Activated CD4-positive, alpha-beta T cell treated with anti-CD3 and anti-CD28 coated beads, Interleukin-2, amount 10 ng/mL, durations not matched to agents 24 days and 14 days (primary cell): ENCODE results near the gene FBN3. TPM values are rescaled to one million over a fixed set of nuclear protein-coding genes. Genes with fewer than 3 reads are reported as not detected.

Experiments used
- DNase-seq: peaks from one replicate; pipeline ENCODE4 v3.0.0; 2022
- H3K27ac Mint-ChIP-seq: one replicate; pipeline ENCODE4 v1.8.0; 2022; ENCODE audit warnings: mild to moderate bottlenecking, mixed read lengths
- H3K27me3 Mint-ChIP-seq: one replicate; pipeline ENCODE4 v1.8.0; 2022; ENCODE audit warnings: mixed read lengths
- H3K36me3 Mint-ChIP-seq: one replicate; pipeline ENCODE4 v1.8.0; 2022; ENCODE audit warnings: low read depth, mild to moderate bottlenecking, mixed read lengths
- H3K4me1 Mint-ChIP-seq: one replicate; pipeline ENCODE4 v1.8.0; 2021; ENCODE audit warnings: mixed read lengths
- H3K4me3 Mint-ChIP-seq: one replicate; pipeline ENCODE4 v1.8.0; 2022; ENCODE audit warnings: mild to moderate bottlenecking, moderate library complexity, mixed read lengths
- H3K9me3 Mint-ChIP-seq: one replicate; pipeline ENCODE4 v1.8.0; 2021; ENCODE audit warnings: mixed read lengths
- intact Hi-C: fragments of 100-400 bp; cut with micrococcal nuclease; formaldehyde crosslinking; loops from one replicate; pipeline ENCODE4 v1.15.1; 2023
- total RNA-seq: library from RNA; stranded (reverse); gene quantifications from 2 replicates; pipeline ENCODE4 v1.2.3, GENCODE V29; 2022

Gene FBN3
- total RNA-seq, 1 donor from 2014 or later: not detected

GRCh38 chr19:8057545-8058270 lies 91.7 kb downstream of the FBN3 start:
- Mint-ChIP-seq H3K36me3 (no peaks in the 10 kb centered on the region), H3K4me3 (no peak overlapping the region), H3K27ac (no peak overlapping the region), H3K27me3 (no peaks in the 10 kb centered on the region), H3K9me3 (no peaks in the 10 kb centered on the region), H3K4me1 (peaks cover 2% of the 10 kb centered on the region)
- intact Hi-C loops: no loop called here
- no peak for DNase-seq

GRCh38 chr19:8056533-8056932 lies 92.9 kb downstream of the FBN3 start:
- Mint-ChIP-seq H3K9me3 (no peaks in the 10 kb centered on the region), H3K4me3 (no peak overlapping the region), H3K36me3 (no peaks in the 10 kb centered on the region), H3K27me3 (no peaks in the 10 kb centered on the region), H3K27ac (no peak overlapping the region), H3K4me1 (peaks cover 11% of the 10 kb centered on the region)
- intact Hi-C loops: no loop called here
- DNase-seq: no peak

DNA sequence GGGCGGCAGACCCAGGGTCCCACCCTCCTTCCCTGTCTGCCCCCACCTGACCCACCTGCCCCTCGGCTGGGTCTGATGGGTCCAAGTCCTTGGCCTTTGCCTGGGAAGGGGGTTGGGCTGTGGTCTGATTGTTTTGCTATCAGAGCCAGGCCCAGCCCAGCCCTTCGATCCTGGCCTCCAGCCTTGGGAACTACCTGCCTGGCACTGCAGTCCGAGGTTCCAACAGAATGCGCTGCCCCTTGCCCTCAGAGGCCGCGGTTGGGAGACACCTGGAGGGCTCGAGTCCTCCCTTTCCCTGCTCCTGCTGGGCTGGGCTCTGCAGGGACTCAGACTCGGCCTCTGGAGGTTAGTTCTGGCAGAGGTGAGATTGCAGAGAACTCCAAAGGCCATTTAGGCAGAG lies 95.2 kb downstream of the FBN3 start:
- Mint-ChIP-seq H3K27ac (no peak overlapping the region), H3K9me3 (no peaks in the 10 kb centered on the region), H3K27me3 (peaks cover 5% of the 10 kb centered on the region), H3K4me1 (peaks cover 13% of the 10 kb centered on the region), H3K36me3 (no peaks in the 10 kb centered on the region), H3K4me3 (no peak overlapping the region)
- DNase-seq: no peak
- intact Hi-C loops: no loop called here

GRCh38 chr19:8052464-8052859 lies 96.9 kb downstream of the FBN3 start, which contains the start of gene CCL25:
TSS of gene CCL25 (plus strand) at chr19:8052760. CDS start at chr19:8053050, 290 bp downstream.
- H3K9me3 Mint-ChIP-seq: no peaks in the 10 kb centered on the region
- no peak for DNase-seq
- intact Hi-C loops: no loop called here
- H3K27ac Mint-ChIP-seq: peak within 1 kb of the TSS; percentile 41
- H3K36me3 Mint-ChIP-seq: no peaks in the 10 kb centered on the region
- H3K27me3 Mint-ChIP-seq: peaks cover 7% of the 10 kb centered on the region
- peak within 1 kb of the TSS; percentile 3 for H3K4me3 Mint-ChIP-seq
- H3K4me1 Mint-ChIP-seq: peaks cover 14% of the 10 kb centered on the region

DNA sequence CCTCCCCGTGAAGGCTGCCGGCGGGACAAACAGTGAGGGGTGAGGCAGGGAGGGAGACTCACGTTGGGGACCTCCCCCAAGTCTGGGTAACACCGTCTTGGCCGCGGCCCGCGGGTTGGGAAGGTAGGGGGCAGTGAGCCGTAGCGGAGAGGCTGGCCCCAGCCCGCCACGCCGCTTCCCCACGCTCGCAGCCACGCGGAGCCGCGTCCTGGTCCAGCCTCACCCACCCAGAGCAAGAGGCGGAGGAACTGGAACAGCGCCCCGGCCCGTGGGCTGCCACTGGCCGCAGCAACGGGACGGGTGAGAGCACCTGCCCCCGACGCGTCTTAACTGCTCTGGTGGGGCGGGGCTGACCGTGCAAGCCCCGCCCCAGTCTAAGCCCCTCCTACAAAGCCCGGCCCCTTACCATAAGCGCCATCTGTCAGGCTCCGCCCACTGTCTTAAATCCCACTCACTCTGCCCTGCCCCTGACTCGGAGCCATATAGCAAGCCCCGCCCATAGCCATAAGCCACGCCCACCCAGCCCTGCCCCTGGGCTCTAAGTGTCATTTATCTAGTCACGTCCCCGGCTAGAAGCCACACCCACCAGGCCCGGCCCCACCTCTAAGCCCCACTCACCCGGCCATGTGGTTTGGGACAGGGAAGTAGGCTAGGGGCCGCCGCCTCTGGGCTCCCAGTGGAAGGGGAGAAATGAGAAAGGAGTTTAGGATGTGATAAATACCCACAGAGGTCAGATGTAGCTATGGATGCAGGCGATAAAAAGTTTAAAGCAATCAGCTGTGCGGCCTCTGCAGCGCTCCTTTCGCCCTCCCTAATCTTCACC lies 98.9 kb downstream of the FBN3 start:
- Mint-ChIP-seq H3K27me3 (peaks cover 8% of the 10 kb centered on the region), H3K4me3 (peak overlapping the region; percentile 65), H3K9me3 (no peaks in the 10 kb centered on the region), H3K36me3 (no peaks in the 10 kb centered on the region), H3K27ac (no peak overlapping the region), H3K4me1 (peaks cover 18% of the 10 kb centered on the region)
- peak; percentile 92 for DNase-seq
- intact Hi-C loops: no loop called here

- H3K27ac Mint-ChIP-seq: no peak overlapping the region
- intact Hi-C loops: no loop called here
- no peaks in the 10 kb centered on the region for H3K9me3 Mint-ChIP-seq
- no peaks in the 10 kb centered on the region for H3K36me3 Mint-ChIP-seq
- H3K4me3 Mint-ChIP-seq: no peak overlapping the region
- peaks cover 9% of the 10 kb centered on the region for H3K27me3 Mint-ChIP-seq
- DNase-seq: peak; percentile 73
- H3K4me1 Mint-ChIP-seq: peaks cover 7% of the 10 kb centered on the region
Observed at GRCh38 chr19:8046569-8047165, 102.7 kb downstream of the FBN3 start.

DNA sequence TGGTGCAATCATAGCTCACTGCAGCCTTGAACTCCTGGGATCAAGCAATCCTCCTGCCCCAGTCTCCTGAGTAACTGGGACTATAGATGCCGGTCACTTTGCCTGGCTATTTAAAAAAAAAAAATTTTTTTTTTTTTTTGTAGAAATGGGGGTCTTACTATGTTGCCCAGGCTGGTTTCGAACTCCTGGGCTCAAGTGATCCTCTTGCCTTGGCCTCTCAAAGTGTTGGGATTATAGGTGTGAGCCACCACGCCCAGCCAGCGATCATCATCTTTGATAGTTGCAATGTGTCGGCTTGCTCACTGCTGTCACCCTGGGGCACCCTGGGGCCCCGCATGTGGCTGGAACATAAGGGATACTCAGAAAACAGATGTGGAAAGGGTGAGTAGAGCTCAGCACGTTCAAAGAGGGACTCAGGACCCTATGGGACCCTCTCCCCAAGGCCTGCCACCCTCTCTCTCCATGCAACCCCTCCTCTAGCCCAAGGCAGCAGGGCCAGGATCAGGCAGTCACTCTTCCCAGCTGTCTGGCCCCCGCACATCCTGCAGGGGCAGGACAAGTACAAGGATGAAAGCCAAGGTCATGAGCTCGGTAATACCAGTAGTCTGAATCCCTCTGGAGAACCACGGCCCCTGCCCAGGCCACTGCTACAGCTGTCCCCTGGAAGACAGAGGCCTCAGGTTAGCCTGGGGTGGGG lies 103.4 kb downstream of the FBN3 start:
- Mint-ChIP-seq H3K36me3 (no peaks in the 10 kb centered on the region), H3K27me3 (peaks cover 9% of the 10 kb centered on the region), H3K27ac (no peak overlapping the region), H3K9me3 (no peaks in the 10 kb centered on the region), H3K4me1 (peaks cover 7% of the 10 kb centered on the region), H3K4me3 (no peak overlapping the region)
- intact Hi-C loops: no loop called here
- no peak for DNase-seq

GRCh38 chr19:8044018-8044417 lies 105.4 kb downstream of the FBN3 start:
- intact Hi-C loops: no loop called here
- Mint-ChIP-seq H3K9me3 (no peaks in the 10 kb centered on the region), H3K27me3 (peaks cover 4% of the 10 kb centered on the region), H3K36me3 (no peaks in the 10 kb centered on the region), H3K4me1 (peaks cover 5% of the 10 kb centered on the region), H3K27ac (no peak overlapping the region), H3K4me3 (no peak overlapping the region)
- DNase-seq: no peak

DNA sequence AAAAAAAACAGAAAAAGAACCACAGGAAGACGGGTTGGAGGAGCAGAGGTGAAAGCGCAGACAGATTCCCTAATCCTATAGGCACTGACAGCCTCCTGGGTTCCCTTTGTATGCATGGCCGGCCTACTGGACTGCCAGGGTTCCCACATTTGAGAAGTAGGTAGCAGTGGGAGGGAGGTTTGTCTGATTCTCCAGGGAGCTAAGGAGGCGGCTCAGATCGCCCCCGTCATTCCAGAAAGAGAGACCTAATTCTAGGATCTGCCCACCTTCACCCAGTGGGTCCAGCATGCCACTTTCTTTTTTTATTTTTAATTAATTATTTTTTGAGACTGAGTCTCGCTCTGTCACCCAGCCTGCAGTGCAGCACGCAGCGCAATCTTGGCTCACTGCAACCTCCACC lies 106.5 kb downstream of the FBN3 start:
- intact Hi-C loops: no loop called here
- no peak overlapping the region for H3K27ac Mint-ChIP-seq
- no peak overlapping the region for H3K4me3 Mint-ChIP-seq
- no peaks in the 10 kb centered on the region for H3K36me3 Mint-ChIP-seq
- H3K27me3 Mint-ChIP-seq: peaks cover 4% of the 10 kb centered on the region
- no peaks in the 10 kb centered on the region for H3K9me3 Mint-ChIP-seq
- H3K4me1 Mint-ChIP-seq: peaks cover 5% of the 10 kb centered on the region
- no peak for DNase-seq

GRCh38 chr19:8041531-8041931 lies 107.9 kb downstream of the FBN3 start:
- no peaks in the 10 kb centered on the region for H3K36me3 Mint-ChIP-seq
- H3K4me1 Mint-ChIP-seq: no peaks in the 10 kb centered on the region
- intact Hi-C loops: no loop called here
- H3K27me3 Mint-ChIP-seq: peaks cover 5% of the 10 kb centered on the region
- no peak overlapping the region for H3K4me3 Mint-ChIP-seq
- no peak for DNase-seq
- no peaks in the 10 kb centered on the region for H3K9me3 Mint-ChIP-seq
- H3K27ac Mint-ChIP-seq: no peak overlapping the region

- Mint-ChIP-seq H3K27me3 (peaks cover 7% of the 10 kb centered on the region), H3K27ac (no peak overlapping the region), H3K4me3 (no peak overlapping the region), H3K9me3 (no peaks in the 10 kb centered on the region), H3K36me3 (no peaks in the 10 kb centered on the region), H3K4me1 (no peaks in the 10 kb centered on the region)
- no peak for DNase-seq
- intact Hi-C loops: no loop called here
Observed at GRCh38 chr19:8039231-8039630, 110.2 kb downstream of the FBN3 start.

GRCh38 chr19:8038815-8039214 lies 110.6 kb downstream of the FBN3 start:
- no peaks in the 10 kb centered on the region for H3K4me1 Mint-ChIP-seq
- H3K9me3 Mint-ChIP-seq: no peaks in the 10 kb centered on the region
- no peak for DNase-seq
- intact Hi-C loops: no loop called here
- H3K4me3 Mint-ChIP-seq: no peak overlapping the region
- H3K36me3 Mint-ChIP-seq: no peaks in the 10 kb centered on the region
- H3K27ac Mint-ChIP-seq: no peak overlapping the region
- peaks cover 6% of the 10 kb centered on the region for H3K27me3 Mint-ChIP-seq

GRCh38 chr19:8036434-8037099 lies 112.8 kb downstream of the FBN3 start:
- Mint-ChIP-seq H3K27ac (no peak overlapping the region), H3K9me3 (no peaks in the 10 kb centered on the region), H3K4me3 (no peak overlapping the region), H3K27me3 (peaks cover 11% of the 10 kb centered on the region), H3K36me3 (no peaks in the 10 kb centered on the region), H3K4me1 (peaks cover 2% of the 10 kb centered on the region)
- DNase-seq: no peak
- intact Hi-C loops: no loop called here
